ENCODE results near the gene ARHGAP18. TPM values are rescaled to one million over a fixed set of nuclear protein-coding genes. Genes with fewer than 3 reads are reported as not detected.

Gene ARHGAP18
- total and polyA plus RNA-seq, 2 of the 13 experiments (the other 11 are each of a cell fraction or from before 2014, with no cell fraction given): 58.2 to 115 TPM

DNA sequence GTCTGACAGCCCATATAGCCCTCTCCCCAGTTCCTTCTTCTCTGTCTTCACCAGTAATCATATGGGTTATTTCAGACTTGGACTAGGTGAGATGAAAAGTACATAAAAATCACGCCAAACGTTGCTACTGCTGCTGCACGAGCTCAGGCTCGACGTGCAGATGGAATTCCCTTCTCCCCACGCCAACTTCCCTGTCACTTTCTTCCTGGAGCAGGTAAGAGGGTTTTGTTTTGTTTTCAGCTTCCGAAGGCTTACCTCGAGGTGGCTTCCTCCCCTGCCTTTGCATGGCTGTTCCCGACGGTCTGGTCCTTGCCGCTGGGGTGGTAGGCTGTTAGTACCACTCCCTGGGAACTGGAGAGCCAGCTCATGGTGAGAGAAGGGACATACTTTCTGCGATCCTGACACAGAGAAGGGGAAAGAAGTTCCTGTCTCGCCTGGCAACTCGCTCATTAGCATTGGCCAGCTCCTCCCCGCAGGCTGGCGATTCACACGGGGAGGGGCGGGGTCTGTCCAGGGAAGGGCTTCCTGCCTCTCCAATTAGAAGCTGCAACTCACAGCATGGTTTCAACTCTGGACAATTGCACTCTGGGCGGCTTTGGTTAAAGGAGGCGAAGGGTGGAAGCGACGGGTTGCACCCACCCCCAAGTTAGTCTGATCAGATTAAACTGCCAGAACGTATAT lies at the start of gene ARHGAP18 (continued):
- peak; percentile 81 for TF ChIP-seq ZNF609 (CRISPR knock-in tag; IDR thresholded peaks at IDR 0.05; ENCODE audit: borderline replicate concordance)
- TF ChIP-seq CHD4 (IDR thresholded peaks at IDR 0.05; ENCODE audit: borderline replicate concordance, low read length): no peak
- TF ChIP-seq KAT8 (CRISPR knock-in tag; IDR thresholded peaks at IDR 0.05): peak; percentile 75
- no peak for TF ChIP-seq NFE2 (CRISPR knock-in tag; IDR thresholded peaks at IDR 0.05)
- TF ChIP-seq GTF3A (CRISPR knock-in tag; conservative IDR thresholded peaks at IDR 0.05): no peak; the same call in 1 of the 2 replicates
- no peak for TF ChIP-seq ZNF468 (CRISPR knock-in tag; IDR thresholded peaks at IDR 0.05)
- TF ChIP-seq, protein P1, sequence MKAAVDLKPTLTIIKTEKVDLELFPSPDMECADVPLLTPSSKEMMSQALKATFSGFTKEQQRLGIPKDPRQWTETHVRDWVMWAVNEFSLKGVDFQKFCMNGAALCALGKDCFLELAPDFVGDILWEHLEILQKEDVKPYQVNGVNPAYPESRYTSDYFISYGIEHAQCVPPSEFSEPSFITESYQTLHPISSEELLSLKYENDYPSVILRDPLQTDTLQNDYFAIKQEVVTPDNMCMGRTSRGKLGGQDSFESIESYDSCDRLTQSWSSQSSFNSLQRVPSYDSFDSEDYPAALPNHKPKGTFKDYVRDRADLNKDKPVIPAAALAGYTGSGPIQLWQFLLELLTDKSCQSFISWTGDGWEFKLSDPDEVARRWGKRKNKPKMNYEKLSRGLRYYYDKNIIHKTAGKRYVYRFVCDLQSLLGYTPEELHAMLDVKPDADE (CRISPR knock-in tag; IDR thresholded peaks at IDR 0.05): 0 out of 2 replicates have a peak, but pooled peaks have one; percentile 73
- peak; percentile 86 for TF ChIP-seq SIN3A (IDR thresholded peaks at IDR 0.05; ENCODE audit: borderline replicate concordance, low read depth, low read length)
- no peak; the same call in 1 of the 2 replicates for TF ChIP-seq EED (CRISPR knock-in tag; IDR thresholded peaks at IDR 0.05)
- TF ChIP-seq ZNF687 (CRISPR knock-in tag; IDR thresholded peaks at IDR 0.05): peak; percentile 95
- 0 out of 2 replicates have a peak, but pooled peaks have one; percentile 32 for TF ChIP-seq ZNF383 (CRISPR knock-in tag; IDR thresholded peaks at IDR 0.05; ENCODE audit: borderline replicate concordance)
- no peak for TF ChIP-seq ZNF496 (CRISPR knock-in tag; IDR thresholded peaks at IDR 0.05; ENCODE audit: insufficient replicate concordance)
- TF ChIP-seq, protein P2, sequence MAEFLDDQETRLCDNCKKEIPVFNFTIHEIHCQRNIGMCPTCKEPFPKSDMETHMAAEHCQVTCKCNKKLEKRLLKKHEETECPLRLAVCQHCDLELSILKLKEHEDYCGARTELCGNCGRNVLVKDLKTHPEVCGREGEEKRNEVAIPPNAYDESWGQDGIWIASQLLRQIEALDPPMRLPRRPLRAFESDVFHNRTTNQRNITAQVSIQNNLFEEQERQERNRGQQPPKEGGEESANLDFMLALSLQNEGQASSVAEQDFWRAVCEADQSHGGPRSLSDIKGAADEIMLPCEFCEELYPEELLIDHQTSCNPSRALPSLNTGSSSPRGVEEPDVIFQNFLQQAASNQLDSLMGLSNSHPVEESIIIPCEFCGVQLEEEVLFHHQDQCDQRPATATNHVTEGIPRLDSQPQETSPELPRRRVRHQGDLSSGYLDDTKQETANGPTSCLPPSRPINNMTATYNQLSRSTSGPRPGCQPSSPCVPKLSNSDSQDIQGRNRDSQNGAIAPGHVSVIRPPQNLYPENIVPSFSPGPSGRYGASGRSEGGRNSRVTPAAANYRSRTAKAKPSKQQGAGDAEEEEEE (CRISPR knock-in tag; IDR thresholded peaks at IDR 0.05; ENCODE audit: borderline replicate concordance): peak; percentile 86; the same call in 1 of the 2 replicates
- TF ChIP-seq MTA1 (CRISPR knock-in tag; IDR thresholded peaks at IDR 0.05; ENCODE audit: borderline replicate concordance): peak; percentile 93
- TF ChIP-seq ZNF790 (CRISPR knock-in tag; IDR thresholded peaks at IDR 0.05; ENCODE audit: borderline replicate concordance): no peak
- TF ChIP-seq MAF1 (CRISPR knock-in tag; IDR thresholded peaks at IDR 0.05; ENCODE audit: borderline replicate concordance): 0 out of 2 replicates have a peak, but pooled peaks have one; percentile 51
